GM18502 (cell line): ENCODE results near the gene ANKS1B.
"Not testable (repeated sequence)": the region's sequence is repeated elsewhere in the genome, so short reads cannot be mapped to it uniquely, and the experiment has no call there.

Experiments used
- ATAC-seq: cut with Tn5 transposase; IDR thresholded peaks from one replicate; pipeline ENCODE4 v1.9.1; 2021; ENCODE audit warnings: mild to moderate bottlenecking; ENCODE audit not compliant: unreplicated experiment, poor library complexity

ANKS1B gene

DNA sequence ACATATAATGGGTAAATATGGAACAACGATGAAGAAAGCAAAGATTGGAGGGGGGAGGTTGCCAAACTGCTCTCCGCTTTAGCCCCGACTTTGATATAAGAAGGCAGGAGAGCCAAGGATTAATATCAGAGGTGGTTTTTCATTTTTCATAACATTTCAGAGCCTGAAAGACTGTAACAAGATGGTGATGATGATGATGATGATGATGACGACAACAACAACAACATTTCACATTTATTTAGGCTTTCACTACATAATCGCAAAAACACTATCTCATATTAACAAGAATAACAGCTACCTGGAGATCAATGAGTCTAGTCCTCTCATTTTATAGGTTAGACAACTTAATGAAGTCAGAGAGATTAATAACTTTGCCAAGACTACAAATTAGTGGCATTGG lies 86.1 kb downstream of the ANKS1B start:
- no peak for ATAC-seq

DNA sequence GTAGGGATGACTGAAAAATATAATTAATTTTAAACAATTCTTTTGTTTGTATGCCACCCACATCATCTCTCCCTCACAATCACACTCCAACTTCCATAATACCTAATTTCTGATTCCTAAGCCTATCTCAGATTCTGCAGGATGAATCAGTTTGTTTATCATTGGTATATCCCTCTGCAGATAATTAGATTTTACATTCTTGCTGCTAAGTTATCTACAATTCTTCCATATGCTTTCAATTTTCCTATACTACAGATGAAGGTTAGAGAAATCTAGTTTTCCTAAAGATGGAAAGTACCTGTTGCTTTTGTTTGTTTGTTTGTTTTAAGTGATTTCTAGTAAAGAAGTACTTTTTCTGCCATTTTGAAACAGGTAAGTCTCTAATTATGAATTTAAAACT lies 105.3 kb downstream of the ANKS1B start:
- ATAC-seq, result no peak

DNA sequence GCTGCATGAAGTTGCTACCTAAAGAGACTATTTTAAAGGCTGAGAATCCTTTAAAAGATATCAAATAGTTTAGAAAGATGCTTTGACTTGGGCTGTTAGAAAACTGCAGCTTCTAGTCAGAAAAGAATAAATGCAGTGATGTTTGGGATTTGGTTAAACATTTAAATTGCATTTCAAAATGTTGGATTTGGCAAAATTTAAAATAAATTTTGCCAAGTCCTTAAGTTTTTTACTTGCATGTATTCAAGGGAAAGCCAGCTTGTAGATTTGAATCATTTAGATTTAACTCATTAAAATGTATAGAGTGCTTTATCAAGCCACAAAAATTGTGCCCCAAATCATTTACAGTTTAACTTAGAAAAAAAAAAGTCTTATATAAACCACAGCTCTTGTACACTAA lies 109.7 kb downstream of the ANKS1B start:
- ATAC-seq, result no peak

GRCh38 chr12:99870085-99870484 lies 114.7 kb downstream of the ANKS1B start:
- no peak for ATAC-seq

- no peak for ATAC-seq
These were observed 123.0 kb downstream of the ANKS1B start for GRCh38 chr12:99861731-99862130.

DNA sequence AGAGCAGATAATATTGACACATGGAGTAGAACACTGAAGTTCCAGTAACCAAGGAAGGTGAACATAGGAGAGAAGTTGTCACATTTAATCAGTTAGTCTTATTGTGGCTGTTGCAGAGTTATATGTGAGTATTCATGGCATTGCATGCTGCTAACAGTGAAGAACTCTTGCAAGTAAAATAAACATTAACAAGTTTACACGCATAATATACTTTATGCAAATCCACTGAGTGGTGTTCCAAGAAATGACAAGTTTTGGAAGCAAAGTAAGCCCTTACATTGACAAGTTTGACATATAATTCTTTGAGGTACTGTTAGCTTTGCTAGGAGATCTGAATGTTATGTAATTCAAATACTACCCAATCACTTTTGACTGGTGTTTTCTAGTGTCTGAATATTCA lies 125.6 kb downstream of the ANKS1B start:
- no peak for ATAC-seq

GRCh38 chr12:99852666-99853065 lies 132.1 kb downstream of the ANKS1B start:
- ATAC-seq, result no peak

DNA sequence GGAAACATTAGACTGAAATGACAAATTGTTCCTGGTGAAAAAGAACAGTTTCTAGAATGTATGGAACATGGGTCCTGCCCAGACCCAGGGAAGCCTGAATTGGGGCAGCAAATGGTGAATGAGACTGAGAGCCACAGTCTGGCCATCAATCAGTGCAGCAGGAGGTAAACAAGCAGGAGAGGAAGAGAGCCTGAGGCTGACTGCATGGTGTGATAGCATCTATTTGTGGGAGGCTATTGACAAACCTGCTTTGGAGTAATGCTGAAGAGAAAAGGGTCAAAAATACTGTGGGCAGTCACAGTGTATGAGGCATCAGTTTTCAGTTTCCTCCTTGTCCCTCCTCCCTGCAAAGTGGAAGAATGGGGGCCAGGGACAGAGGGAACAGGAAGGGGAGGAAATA lies 136.8 kb downstream of the ANKS1B start:
- no peak for ATAC-seq

GRCh38 chr12:99834710-99835109 lies 150.0 kb downstream of the ANKS1B start:
- no peak for ATAC-seq

DNA sequence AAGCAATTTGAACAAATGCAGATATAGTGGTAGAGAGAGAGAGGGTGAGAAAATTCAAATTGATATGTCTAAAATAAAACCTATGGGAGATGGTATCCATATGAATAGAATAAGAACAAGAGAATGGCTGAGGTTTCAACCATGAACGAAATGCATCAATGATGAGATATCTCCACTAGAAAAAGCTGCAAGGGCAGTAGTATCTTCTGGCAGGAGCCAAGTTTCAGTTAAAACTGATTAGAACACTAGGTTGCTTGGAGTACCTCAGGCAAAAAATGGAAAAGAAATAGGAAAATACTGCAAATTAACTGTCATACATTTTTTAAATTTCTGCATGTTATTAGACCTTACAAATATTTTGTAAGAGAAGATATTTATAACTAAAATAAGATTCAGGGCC lies 151.3 kb downstream of the ANKS1B start:
- no peak for ATAC-seq

DNA sequence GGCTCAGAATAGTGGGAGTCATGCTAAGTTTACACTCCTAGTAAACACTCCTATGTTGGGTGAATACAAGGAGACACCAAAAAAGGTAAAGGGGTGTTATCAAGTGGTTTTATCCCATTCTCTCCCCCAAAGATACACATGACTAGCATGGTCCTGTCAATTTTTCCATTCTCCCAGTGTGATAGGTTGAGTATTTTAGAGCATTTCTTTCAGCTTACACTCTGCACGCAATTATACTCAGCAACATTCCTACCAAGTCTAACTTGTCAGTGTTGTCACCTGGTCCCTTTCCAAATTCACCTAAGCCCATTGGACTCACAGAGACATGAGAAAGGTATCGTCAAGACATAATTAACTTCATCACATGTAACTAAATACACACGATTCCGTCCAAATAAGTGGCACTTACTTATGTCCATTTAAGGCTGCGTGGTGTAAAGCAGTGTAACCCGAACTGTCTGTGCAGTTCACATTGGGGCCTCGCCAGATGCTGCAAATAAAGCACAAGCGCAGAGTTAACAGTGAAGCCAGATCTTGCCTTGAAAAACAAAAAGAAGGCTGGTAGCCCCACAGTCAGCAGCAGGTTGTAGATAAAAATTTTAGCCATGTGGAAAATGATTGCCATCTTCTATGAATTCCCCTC lies 159.7 kb downstream of the ANKS1B start:
- no peak for ATAC-seq

DNA sequence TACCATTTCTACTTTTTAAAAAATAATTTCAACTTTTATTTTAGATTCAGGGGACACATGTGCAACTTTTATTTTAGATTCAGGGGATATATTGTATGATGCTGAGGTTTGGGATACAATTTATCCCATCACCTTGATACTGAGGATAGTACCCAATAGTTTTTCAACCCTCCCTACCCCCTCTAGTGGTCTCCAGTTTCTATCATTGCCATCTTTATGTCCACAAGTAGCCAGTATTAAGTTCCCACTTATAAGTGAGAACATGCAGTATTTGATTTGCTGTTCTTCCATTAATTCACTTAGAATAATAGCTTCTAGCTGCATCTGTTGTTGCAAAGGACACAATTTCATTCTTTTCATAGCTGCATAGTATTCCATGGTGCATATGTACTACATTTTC lies 162.5 kb downstream of the ANKS1B start:
- ATAC-seq, result no peak

- no peak for ATAC-seq
These were observed 173.8 kb downstream of the ANKS1B start for GRCh38 chr12:99810718-99811593.

DNA sequence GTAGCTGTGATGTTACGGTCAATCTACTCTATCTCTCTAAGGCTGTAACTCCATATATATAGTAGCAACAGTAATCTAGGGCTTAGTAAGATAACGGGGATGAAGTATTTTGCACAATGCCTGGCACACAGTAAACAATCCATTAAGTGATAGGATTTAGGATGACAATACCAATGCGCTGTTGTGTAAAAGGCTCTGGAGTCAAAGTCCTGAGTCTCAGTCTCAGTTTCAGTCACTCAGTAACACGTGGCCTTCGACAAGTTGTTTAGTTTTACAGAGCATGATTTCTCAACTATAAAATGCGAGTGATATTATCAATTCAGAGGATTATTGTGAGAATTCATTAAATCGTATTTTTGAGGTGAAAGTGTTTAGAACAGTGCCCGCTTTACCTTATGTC lies 174.8 kb downstream of the ANKS1B start:
- no peak for ATAC-seq

- no peak for ATAC-seq
These were observed 178.4 kb downstream of the ANKS1B start for GRCh38 chr12:99806304-99806703.

DNA sequence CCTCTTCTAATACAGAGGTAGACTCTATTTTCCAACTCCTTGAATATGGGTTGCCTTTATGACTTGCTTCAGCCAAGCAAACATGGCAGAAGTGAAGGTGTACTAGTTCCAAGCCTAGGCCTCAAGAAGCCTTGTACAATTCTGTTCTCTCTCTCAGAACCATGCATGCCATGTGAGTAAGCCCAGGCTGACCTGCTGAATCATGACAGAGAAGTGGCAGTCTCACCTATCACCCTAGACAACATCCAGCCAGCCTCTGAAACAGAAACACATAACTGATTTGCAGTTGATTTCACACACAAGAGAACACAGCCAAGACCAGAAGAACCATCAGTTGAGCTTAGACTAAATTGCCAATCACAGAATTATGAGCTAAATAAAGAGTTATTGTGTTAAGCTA lies 180.0 kb downstream of the ANKS1B start:
- no peak for ATAC-seq

DNA sequence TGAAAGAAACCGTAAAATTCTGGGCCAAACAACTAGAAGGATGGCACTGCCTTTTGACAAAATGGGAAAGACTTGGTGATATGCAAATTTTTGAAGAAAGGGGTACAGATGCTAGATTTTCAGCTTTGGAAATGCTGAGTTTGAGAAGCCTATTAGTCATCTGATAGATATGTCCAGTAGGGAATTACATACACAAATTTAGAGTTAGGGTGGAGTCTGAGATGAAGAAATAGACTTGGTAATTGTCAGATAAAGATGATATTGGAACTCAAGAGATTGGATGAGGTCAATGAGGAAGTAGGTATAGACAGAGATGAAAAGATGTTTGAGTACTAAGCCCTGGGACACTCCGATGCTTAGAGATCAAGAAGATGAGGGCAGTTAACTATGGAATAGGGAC lies 184.1 kb downstream of the ANKS1B start:
- no peak for ATAC-seq

GRCh38 chr12:99797931-99798330 lies 186.8 kb downstream of the ANKS1B start:
- ATAC-seq, result not testable (repeated sequence)

GRCh38 chr12:99783421-99783820 lies 201.3 kb downstream of the ANKS1B start:
- ATAC-seq, result no peak

GRCh38 chr12:99772274-99772673 lies 212.5 kb downstream of the ANKS1B start:
- ATAC-seq, result no peak

GRCh38 chr12:99771659-99772058 lies 213.1 kb downstream of the ANKS1B start:
- ATAC-seq, result no peak
